Chondrocyte (in vitro differentiated cells): ENCODE measurements around the gene ZNRF4. TPM values are rescaled to one million over a fixed set of nuclear protein-coding genes. Genes with fewer than 3 reads are reported as not detected.

Experiments used
- DNase-seq: peaks from one replicate; pipeline ENCODE4 v3.0.0; 2021; ENCODE audit warnings: mixed read lengths, low spot score
- H3K27ac Mint-ChIP-seq: one replicate; pipeline ENCODE4 v1.8.0; 2021; ENCODE audit warnings: mild to moderate bottlenecking, moderate library complexity, mixed read lengths; ENCODE audit not compliant: unreplicated experiment
- H3K27me3 Mint-ChIP-seq: 2 replicates; pipeline ENCODE4 v1.8.0; 2021; ENCODE audit warnings: low read depth, mixed read lengths
- H3K36me3 Mint-ChIP-seq: 2 replicates; pipeline ENCODE4 v1.8.0; 2021; ENCODE audit warnings: low read depth, mixed read lengths
- H3K4me1 Mint-ChIP-seq: 2 replicates; pipeline ENCODE4 v1.8.0; 2021; ENCODE audit warnings: low read depth, mild to moderate bottlenecking, mixed read lengths
- H3K4me3 Mint-ChIP-seq: one replicate; pipeline ENCODE4 v1.8.0; 2021; ENCODE audit warnings: mild to moderate bottlenecking, moderate library complexity, mixed read lengths; ENCODE audit not compliant: unreplicated experiment
- H3K9me3 Mint-ChIP-seq: 2 replicates; pipeline ENCODE4 v1.8.0; 2021; ENCODE audit warnings: low read depth, mixed read lengths
- CTCF ChIP-seq: fragments of 200-600 bp; sonication (generic); IDR thresholded peaks from 2 replicates; pipeline ENCODE4 v1.5.0; 2021; ENCODE audit warnings: antibody characterized with exemption, mild to moderate bottlenecking, moderate library complexity
- total RNA-seq: library from RNA; stranded (reverse); gene quantifications from 3 replicates; pipeline ENCODE4 v1.2.1, GENCODE V29; 2021

ZNRF4 gene
- total RNA-seq, 1 donor from 2014 or later = not detected

GRCh38 chr19:5495792-5496191 lies 40.6 kb downstream of the ZNRF4 start:
- peaks cover 4% of the 10 kb centered on the region for H3K4me1 Mint-ChIP-seq
- H3K36me3 Mint-ChIP-seq = no peaks in the 10 kb centered on the region
- DNase-seq = no peak
- no peaks in the 10 kb centered on the region for H3K9me3 Mint-ChIP-seq
- H3K27me3 Mint-ChIP-seq = peaks cover 47% of the 10 kb centered on the region
- no peak overlapping the region for H3K27ac Mint-ChIP-seq
- TF ChIP-seq CTCF = no peak
- H3K4me3 Mint-ChIP-seq = no peak overlapping the region

GRCh38 chr19:5497297-5497696 lies 42.1 kb downstream of the ZNRF4 start:
- Mint-ChIP-seq H3K9me3 (peaks cover 10% of the 10 kb centered on the region), H3K36me3 (peaks cover 3% of the 10 kb centered on the region), H3K27ac (no peak overlapping the region), H3K27me3 (peaks cover 44% of the 10 kb centered on the region), H3K4me1 (peaks cover 4% of the 10 kb centered on the region), H3K4me3 (no peak overlapping the region)
- DNase-seq = no peak
- no peak for TF ChIP-seq CTCF

GRCh38 chr19:5498830-5499550 lies 43.8 kb downstream of the ZNRF4 start:
- TF ChIP-seq CTCF = no peak
- no peak overlapping the region for H3K27ac Mint-ChIP-seq
- DNase-seq = no peak
- peaks cover 7% of the 10 kb centered on the region for H3K36me3 Mint-ChIP-seq
- peaks cover 33% of the 10 kb centered on the region for H3K27me3 Mint-ChIP-seq
- H3K4me3 Mint-ChIP-seq = no peak overlapping the region
- no peaks in the 10 kb centered on the region for H3K4me1 Mint-ChIP-seq
- peaks cover 18% of the 10 kb centered on the region for H3K9me3 Mint-ChIP-seq

GRCh38 chr19:5501907-5502306 lies 46.7 kb downstream of the ZNRF4 start:
- H3K4me1 Mint-ChIP-seq = no peaks in the 10 kb centered on the region
- peaks cover 9% of the 10 kb centered on the region for H3K36me3 Mint-ChIP-seq
- no peak overlapping the region for H3K4me3 Mint-ChIP-seq
- no peak overlapping the region for H3K27ac Mint-ChIP-seq
- no peak for DNase-seq
- peaks cover 27% of the 10 kb centered on the region for H3K9me3 Mint-ChIP-seq
- peaks cover 24% of the 10 kb centered on the region for H3K27me3 Mint-ChIP-seq
- TF ChIP-seq CTCF = no peak

GRCh38 chr19:5503598-5503997 lies 48.4 kb downstream of the ZNRF4 start:
- H3K4me3 Mint-ChIP-seq = no peak overlapping the region
- peaks cover 19% of the 10 kb centered on the region for H3K27me3 Mint-ChIP-seq
- DNase-seq = no peak
- H3K36me3 Mint-ChIP-seq = peaks cover 9% of the 10 kb centered on the region
- no peaks in the 10 kb centered on the region for H3K4me1 Mint-ChIP-seq
- no peak overlapping the region for H3K27ac Mint-ChIP-seq
- peak; percentile 34 for TF ChIP-seq CTCF
- H3K9me3 Mint-ChIP-seq = peaks cover 27% of the 10 kb centered on the region
